Measurements from ENCODE around the gene H2AZ1. TPM values are rescaled to one million over a fixed set of nuclear protein-coding genes. Genes with fewer than 3 reads are reported as not detected.
"Not testable (repeated sequence)": the region's sequence is repeated elsewhere in the genome, so short reads cannot be mapped to it uniquely, and the experiment has no call there.

Gene H2AZ1
- total RNA-seq, 6 experiments from 2014 or later, result 28.8 to 122 (median 42.9) TPM

- WGBS (ENCODE audit: insufficient coverage, low coverage, low lambda C conversion rate, missing lambda C conversion rate), result 78% methylated on average over 3 of the region's 3 CpGs
- intact Hi-C loops (cut with DNase I), result no loop called here
- no peak for DNase-seq
- H3K27ac ChIP-seq, result no peak overlapping the region
- H3K36me3 ChIP-seq, result no peaks in the 10 kb centered on the region
- no peak overlapping the region for H3K4me3 ChIP-seq
- no peaks in the 10 kb centered on the region for H3K4me1 ChIP-seq
- no peaks in the 10 kb centered on the region for H3K9me3 ChIP-seq
- ATAC-seq, result no peak
- no peaks in the 10 kb centered on the region for H3K27me3 ChIP-seq
- TF ChIP-seq POLR2A (IDR thresholded peaks at IDR 0.05) (no peak), CTCF (IDR thresholded peaks at IDR 0.05) (no peak)
Measured at GRCh38 chr4:99966692-99967091, 16.6 kb upstream of the H2AZ1 start.

GRCh38 chr4:99965674-99966350, 15.7 kb upstream of the H2AZ1 start:
- Histone ChIP-seq H3K27me3 (no peaks in the 10 kb centered on the region), H3K36me3 (no peaks in the 10 kb centered on the region), H3K4me3 (no peak overlapping the region), H3K27ac (no peak overlapping the region), H3K9me3 (no peaks in the 10 kb centered on the region), H3K4me1 (no peaks in the 10 kb centered on the region)
- WGBS (ENCODE audit: insufficient coverage, low coverage, low lambda C conversion rate, missing lambda C conversion rate), result 49% methylated on average over 5 of the region's 5 CpGs
- TF ChIP-seq POLR2A (IDR thresholded peaks at IDR 0.05) (no peak), CTCF (IDR thresholded peaks at IDR 0.05) (no peak)
- ATAC-seq (no peak), DNase-seq (no peak)
- intact Hi-C loops (cut with DNase I), result no loop called here

- no peak for TF ChIP-seq CTCF (IDR thresholded peaks at IDR 0.05)
- no peak for TF ChIP-seq POLR2A (IDR thresholded peaks at IDR 0.05)
- H3K4me3 ChIP-seq, result no peak overlapping the region
- no peaks in the 10 kb centered on the region for H3K9me3 ChIP-seq
- H3K27ac ChIP-seq, result no peak overlapping the region
- DNase-seq, result no peak
- H3K27me3 ChIP-seq, result no peaks in the 10 kb centered on the region
- intact Hi-C loops (cut with DNase I), result no loop called here
- no peaks in the 10 kb centered on the region for H3K4me1 ChIP-seq
- no peaks in the 10 kb centered on the region for H3K36me3 ChIP-seq
- no peak for ATAC-seq
Measured at GRCh38 chr4:99965173-99965572, 15.1 kb upstream of the H2AZ1 start.

- ATAC-seq (no peak), DNase-seq (no peak)
- intact Hi-C loops (cut with DNase I), result no loop called here
- no peak overlapping the region for H3K27ac ChIP-seq
- 94% methylated on average over 1 of the region's 1 CpG for whole genome bisulfite sequencing (ENCODE audit: insufficient coverage, low coverage, low lambda C conversion rate, missing lambda C conversion rate)
- H3K36me3 ChIP-seq, result no peaks in the 10 kb centered on the region
- H3K27me3 ChIP-seq, result no peaks in the 10 kb centered on the region
- H3K4me1 ChIP-seq, result no peaks in the 10 kb centered on the region
- no peaks in the 10 kb centered on the region for H3K9me3 ChIP-seq
- no peak overlapping the region for H3K4me3 ChIP-seq
- no peak for TF ChIP-seq CTCF (IDR thresholded peaks at IDR 0.05)
- TF ChIP-seq POLR2A (IDR thresholded peaks at IDR 0.05), result no peak
Measured at GRCh38 chr4:99961711-99962110, 11.6 kb upstream of the H2AZ1 start.

- H3K9me3 ChIP-seq, result no peaks in the 10 kb centered on the region
- H3K27me3 ChIP-seq, result no peaks in the 10 kb centered on the region
- no peak overlapping the region for H3K4me3 ChIP-seq
- ATAC-seq (no peak), DNase-seq (no peak)
- WGBS (ENCODE audit: insufficient coverage, low coverage, low lambda C conversion rate, missing lambda C conversion rate), result 70% methylated on average over 2 of the region's 2 CpGs
- no peak overlapping the region for H3K27ac ChIP-seq
- TF ChIP-seq CTCF (IDR thresholded peaks at IDR 0.05), result no peak
- no peak for TF ChIP-seq POLR2A (IDR thresholded peaks at IDR 0.05)
- intact Hi-C loops (cut with DNase I), result no loop called here
- no peaks in the 10 kb centered on the region for H3K36me3 ChIP-seq
- no peaks in the 10 kb centered on the region for H3K4me1 ChIP-seq
Measured at GRCh38 chr4:99960648-99961047, 10.6 kb upstream of the H2AZ1 start.

GRCh38 chr4:99958207-99958606, 8.1 kb upstream of the H2AZ1 start:
- ATAC-seq; H3K4me3 ChIP-seq; intact Hi-C loops (cut with DNase I); H3K27me3 ChIP-seq; H3K36me3 ChIP-seq; DNase-seq; H3K27ac ChIP-seq; H3K4me1 ChIP-seq; H3K9me3 ChIP-seq: not testable (repeated sequence)
- WGBS (ENCODE audit: insufficient coverage, low coverage, low lambda C conversion rate, missing lambda C conversion rate), result 73% methylated on average over 3 of the region's 3 CpGs

Measured in right lobe of liver (tissue), 6 donors.